ENCODE data around the gene RBM20. TPM values are rescaled to one million over a fixed set of nuclear protein-coding genes. Genes with fewer than 3 reads are reported as not detected.

The RBM20 gene
- total and polyA plus RNA-seq, 7 donors, result 0.23 to 7.8 (median 5.4) TPM; not detected in 1

DNA sequence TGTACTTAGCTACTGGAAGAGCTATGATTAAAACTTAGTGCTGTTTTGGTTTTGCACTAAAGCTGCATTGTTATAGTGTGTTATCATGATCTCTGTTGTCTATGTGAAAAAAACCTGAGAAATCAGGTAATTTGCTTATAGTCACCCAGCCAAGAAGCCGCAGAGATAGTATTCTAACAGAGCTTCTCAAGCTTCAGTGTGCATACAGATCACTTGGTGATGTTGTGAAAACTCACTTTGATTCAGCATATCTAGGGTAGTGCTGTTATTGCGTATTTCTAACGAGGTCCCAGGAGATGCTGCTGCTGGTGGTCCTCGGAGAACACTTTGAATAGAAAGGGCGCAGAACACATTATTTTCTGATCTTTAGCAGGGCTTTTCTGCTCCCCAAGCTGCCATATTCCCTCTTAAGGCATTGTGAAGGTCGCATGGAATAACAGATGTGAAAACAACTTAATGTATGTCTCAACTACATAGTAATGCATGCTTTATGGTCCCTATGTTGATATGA, 159.2 kb downstream of the RBM20 start:
- Histone ChIP-seq H3K27me3 (no peaks in the 10 kb centered on the region), H3K4me1 (peaks cover 0 to 39% (median 38%) of the 10 kb centered on the region in 4 donors), H3K36me3 (peaks cover 0 to 13% (median 0%) of the 10 kb centered on the region in 4 donors), H3K9me3 (no peaks in the 10 kb centered on the region), H3K4me3 (no peak overlapping the region), H3K27ac (peak overlapping the region; percentile 65 to 80 (median 70))
- TF ChIP-seq CTCF (IDR thresholded peaks at IDR 0.05), result no peak
- no peak for TF ChIP-seq POLR2AphosphoS5 (IDR thresholded peaks at IDR 0.05)
- no peak for TF ChIP-seq POLR2A (IDR thresholded peaks at IDR 0.05)
- TF ChIP-seq EP300 (IDR thresholded peaks at IDR 0.05), result no peak
- DNase-seq, result no peak
- intact Hi-C loops (cut with DNase I), result loop anchor here (5.0 kb wide), 1 partner anchor 69 kb away; the partner anchor contains the start of gene PDCD4
- WGBS, 2 donors, result 56 to 62% methylated on average over 6 of the region's 6 CpGs

DNA sequence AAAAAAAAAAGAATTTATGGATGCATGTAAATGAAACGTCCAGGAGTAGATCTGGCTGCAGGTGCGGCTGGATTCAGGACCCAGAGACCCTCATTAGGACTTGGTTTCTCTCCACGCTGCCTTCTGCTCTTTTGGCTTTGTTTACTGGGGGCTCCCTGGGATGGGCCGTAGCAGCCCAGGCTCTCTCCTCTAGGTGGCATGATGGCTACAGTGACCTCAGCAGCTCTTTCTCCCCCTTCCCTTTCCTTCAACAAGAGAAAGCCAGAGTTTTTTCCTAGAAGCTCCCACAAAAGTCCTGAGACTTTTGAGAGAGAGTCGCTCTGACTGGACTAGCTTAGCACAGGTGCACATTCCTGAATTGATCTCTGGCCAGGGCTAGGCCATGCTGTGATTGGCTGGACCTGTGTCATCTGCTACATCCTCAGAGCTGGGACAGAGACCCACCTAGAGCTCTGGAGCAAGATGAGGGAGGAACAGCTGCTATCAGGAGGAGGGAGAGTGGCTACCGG, 159.7 kb downstream of the RBM20 start:
- H3K9me3 ChIP-seq, result no peaks in the 10 kb centered on the region
- TF ChIP-seq EP300 (IDR thresholded peaks at IDR 0.05), result no peak
- TF ChIP-seq POLR2AphosphoS5 (IDR thresholded peaks at IDR 0.05), result peak in 2 of 4 donors; percentile 15 to 22
- peak; percentile 42 to 67 (median 50) for TF ChIP-seq CTCF (IDR thresholded peaks at IDR 0.05)
- TF ChIP-seq POLR2A (IDR thresholded peaks at IDR 0.05), result no peak
- H3K27me3 ChIP-seq, result no peaks in the 10 kb centered on the region
- DNase-seq, result no peak
- H3K27ac ChIP-seq, result peak overlapping the region; percentile 16 to 80 (median 70)
- peaks cover 0 to 7% (median 0%) of the 10 kb centered on the region in 4 donors for H3K36me3 ChIP-seq
- H3K4me3 ChIP-seq, result no peak overlapping the region
- intact Hi-C loops (cut with DNase I), result loop anchor here (2.0 to 5.0 kb wide), 2 partner anchors 68 to 89 kb away; partner anchors contain the start of gene PDCD4
- 8 to 30% methylated on average over 6 of the region's 6 CpGs for WGBS, 2 donors
- peaks cover 0 to 39% (median 38%) of the 10 kb centered on the region in 4 donors for H3K4me1 ChIP-seq

DNA sequence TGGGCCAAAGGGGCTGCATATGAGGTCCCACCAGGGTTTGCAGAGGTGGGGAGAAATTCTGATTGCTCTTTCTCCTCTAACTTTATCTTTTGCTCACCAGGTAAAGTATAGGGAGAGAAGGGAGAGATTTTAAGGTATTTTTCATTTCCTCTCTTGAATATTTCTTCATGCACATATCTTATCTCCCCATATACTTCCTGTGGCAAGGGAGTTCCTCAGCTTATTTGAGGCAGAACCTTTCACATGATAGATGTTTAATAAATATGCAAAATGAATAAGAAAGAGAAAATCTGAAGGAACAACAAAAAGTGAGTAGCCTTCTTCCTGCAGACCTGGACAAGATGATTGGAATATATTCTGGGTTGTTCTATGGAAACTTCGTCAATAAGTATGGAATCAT, 160.2 kb downstream of the RBM20 start:
- Histone ChIP-seq H3K27ac (peak overlapping the region in 3 of 4 donors; percentile 67 to 80 (median 72)), H3K27me3 (no peaks in the 10 kb centered on the region), H3K4me1 (peaks cover 0 to 39% (median 38%) of the 10 kb centered on the region in 4 donors), H3K4me3 (no peak overlapping the region), H3K9me3 (no peaks in the 10 kb centered on the region), H3K36me3 (peaks cover 0 to 6% (median 0%) of the 10 kb centered on the region in 4 donors)
- 93 to 97% methylated on average over 1 of the region's 1 CpG for WGBS, 2 donors
- TF ChIP-seq POLR2AphosphoS5 (IDR thresholded peaks at IDR 0.05) (no peak), CTCF (IDR thresholded peaks at IDR 0.05) (no peak), POLR2A (IDR thresholded peaks at IDR 0.05) (no peak), EP300 (IDR thresholded peaks at IDR 0.05) (no peak)
- DNase-seq, result no peak
- intact Hi-C loops (cut with DNase I), result loop anchor here (2.0 to 5.0 kb wide), 2 partner anchors 68 to 88 kb away; partner anchors contain the start of gene PDCD4

DNA sequence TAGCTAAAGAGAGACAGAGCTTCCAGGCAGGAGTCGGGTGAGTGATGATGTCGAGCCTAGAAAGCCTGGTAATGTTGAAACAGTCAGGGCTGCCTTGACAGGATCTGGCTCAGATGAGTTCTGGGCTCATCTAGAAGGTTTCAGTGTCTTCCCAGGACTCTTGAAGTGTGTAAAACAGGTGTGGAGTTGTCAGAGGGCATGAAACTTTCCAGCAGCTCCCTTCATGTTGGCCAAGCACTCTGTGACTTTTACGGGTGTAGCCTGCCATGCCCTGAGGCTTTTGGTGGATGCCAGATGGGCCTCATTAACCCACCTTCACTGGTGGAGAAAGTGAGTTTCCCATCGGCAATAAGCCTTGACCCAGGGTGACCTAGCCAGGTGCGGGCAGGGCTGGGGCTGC, 161.2 kb downstream of the RBM20 start:
- H3K27me3 ChIP-seq, result no peaks in the 10 kb centered on the region
- DNase-seq, result peak; percentile 77
- H3K36me3 ChIP-seq, result no peaks in the 10 kb centered on the region
- no peak overlapping the region for H3K4me3 ChIP-seq
- peaks cover 0 to 39% (median 38%) of the 10 kb centered on the region in 4 donors for H3K4me1 ChIP-seq
- intact Hi-C loops (cut with DNase I), result loop anchor here (2.0 to 5.0 kb wide), 2 partner anchors 58 to 88 kb away; no protein-coding TSS in a partner anchor
- WGBS, 2 donors, result 70 to 85% methylated on average over 5 of the region's 5 CpGs
- no peak for TF ChIP-seq POLR2A (IDR thresholded peaks at IDR 0.05)
- TF ChIP-seq EP300 (IDR thresholded peaks at IDR 0.05), result peak in 3 of 4 donors; percentile 36 to 88 (median 70)
- peak; percentile 64 to 90 (median 84) for TF ChIP-seq POLR2AphosphoS5 (IDR thresholded peaks at IDR 0.05)
- no peaks in the 10 kb centered on the region for H3K9me3 ChIP-seq
- H3K27ac ChIP-seq, result peak overlapping the region in 3 of 4 donors; percentile 67 to 80 (median 72)

DNA sequence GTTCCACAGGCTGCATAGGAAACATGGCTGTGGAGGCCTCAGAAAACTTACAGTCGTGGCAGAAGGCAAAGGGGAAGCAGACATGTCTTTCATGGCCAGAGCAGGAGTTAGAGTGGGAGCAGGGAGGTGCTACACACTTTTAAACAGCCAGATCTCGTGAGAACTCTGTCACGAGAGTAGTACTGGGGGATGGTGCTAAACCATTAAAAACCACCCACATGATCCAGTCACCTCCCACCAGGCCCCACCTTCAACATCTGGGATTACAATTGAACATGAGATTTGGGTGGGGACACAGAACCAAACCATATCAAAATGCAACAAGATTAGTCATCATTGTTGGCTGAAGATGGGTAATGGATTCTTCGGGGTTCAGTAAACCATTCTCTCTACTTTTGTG, 162.2 kb downstream of the RBM20 start:
- no peak overlapping the region for H3K4me3 ChIP-seq
- H3K27ac ChIP-seq, result no peak overlapping the region
- H3K4me1 ChIP-seq, result peaks cover 0 to 39% (median 38%) of the 10 kb centered on the region in 4 donors
- intact Hi-C loops (cut with DNase I), result loop anchor here (5.0 kb wide), 1 partner anchor 59 kb away; no protein-coding TSS in a partner anchor
- no peaks in the 10 kb centered on the region for H3K9me3 ChIP-seq
- WGBS, 2 donors, result 66 to 88% methylated on average over 4 of the region's 4 CpGs
- TF ChIP-seq CTCF (IDR thresholded peaks at IDR 0.05) (no peak), EP300 (IDR thresholded peaks at IDR 0.05) (no peak), POLR2AphosphoS5 (IDR thresholded peaks at IDR 0.05) (no peak), POLR2A (IDR thresholded peaks at IDR 0.05) (no peak)
- no peaks in the 10 kb centered on the region for H3K27me3 ChIP-seq
- H3K36me3 ChIP-seq, result no peaks in the 10 kb centered on the region
- DNase-seq, result no peak

All from sigmoid colon (tissue), 7 donors.